Activated CD4-positive, alpha-beta T cell treated with anti-CD3 and anti-CD28 coated beads for 24 hours (primary cell): ENCODE results near the gene VAPB.

Experiments
- DNase-seq, 2 donors: peaks; one replicate each; pipeline ENCODE4 v3.0.0-alpha.2; 2020; ENCODE audit warnings: low read depth in 2 of 2

The VAPB gene

GRCh38 chr20:58482416-58482815 lies 93.4 kb downstream of the VAPB start:
- no peak for DNase-seq

- no peak for DNase-seq
Measured at GRCh38 chr20:58483051-58483450, 94.0 kb downstream of the VAPB start.

GRCh38 chr20:58483470-58483869 lies 94.4 kb downstream of the VAPB start:
- no peak for DNase-seq

GRCh38 chr20:58485393-58485792 lies 96.4 kb downstream of the VAPB start:
- DNase-seq = no peak

GRCh38 chr20:58486207-58486606 lies 97.2 kb downstream of the VAPB start:
- no peak for DNase-seq

GRCh38 chr20:58492074-58492718 lies 103.2 kb downstream of the VAPB start:
- no peak for DNase-seq

GRCh38 chr20:58492795-58493524 lies 103.9 kb downstream of the VAPB start:
- DNase-seq = no peak

- DNase-seq = no peak
Measured at GRCh38 chr20:58494923-58495622, 106.0 kb downstream of the VAPB start.

- DNase-seq = no peak
Measured at GRCh38 chr20:58495623-58496428, 106.8 kb downstream of the VAPB start.

GRCh38 chr20:58496429-58496769 lies 107.4 kb downstream of the VAPB start:
- no peak for DNase-seq

GRCh38 chr20:58497076-58497641 lies 108.1 kb downstream of the VAPB start:
- DNase-seq = no peak

GRCh38 chr20:58497724-58498469 lies 108.9 kb downstream of the VAPB start:
- no peak for DNase-seq

GRCh38 chr20:58498470-58499068 lies 109.5 kb downstream of the VAPB start:
- DNase-seq = no peak

GRCh38 chr20:58500256-58500655 lies 111.2 kb downstream of the VAPB start:
- DNase-seq = no peak
